Inferior parietal cortex (tissue), 1 donor: Measurements from ENCODE around the gene MXRA8.

ENCODE experiments used
- DNase-seq: peaks from one replicate; pipeline ENCODE4 v3.0.0-alpha.2; 2016; ENCODE audit errors: extremely low spot score

Gene MXRA8

GRCh38 chr1:1349256-1350012 is 8.9 kb downstream of the MXRA8 start, which contains the start of gene DVL1:
DVL1 (minus strand) TSS chr1:1349418; CDS start chr1:1349065, 353 bp downstream.
- DNase-seq = peak; percentile 29

- no peak for DNase-seq
Observed at GRCh38 chr1:1348420-1349255, 9.7 kb downstream of the MXRA8 start.

- DNase-seq = no peak
Observed at GRCh38 chr1:1347663-1348419, 10.5 kb downstream of the MXRA8 start.

GRCh38 chr1:1347026-1347595 is 11.2 kb downstream of the MXRA8 start:
- DNase-seq = no peak

- no peak for DNase-seq
Observed at GRCh38 chr1:1346501-1346890, 11.9 kb downstream of the MXRA8 start.

- no peak for DNase-seq
Observed at GRCh38 chr1:1345860-1346500, 12.4 kb downstream of the MXRA8 start.

GRCh38 chr1:1345384-1345783 is 13.0 kb downstream of the MXRA8 start:
- DNase-seq = no peak

- no peak for DNase-seq
Observed at GRCh38 chr1:1344655-1345361, 13.5 kb downstream of the MXRA8 start.

GRCh38 chr1:1343811-1344421 is 14.4 kb downstream of the MXRA8 start:
- no peak for DNase-seq

GRCh38 chr1:1342584-1343115 is 15.7 kb downstream of the MXRA8 start:
- no peak for DNase-seq

GRCh38 chr1:1342061-1342562 is 16.2 kb downstream of the MXRA8 start:
- no peak for DNase-seq

- no peak for DNase-seq
Observed at GRCh38 chr1:1341549-1342021, 16.8 kb downstream of the MXRA8 start.

GRCh38 chr1:1340791-1341548 is 17.4 kb downstream of the MXRA8 start:
- DNase-seq = no peak

- no peak for DNase-seq
Observed at GRCh38 chr1:1340185-1340584, 18.2 kb downstream of the MXRA8 start.

GRCh38 chr1:1338278-1338677 is 20.1 kb downstream of the MXRA8 start:
- DNase-seq = no peak

GRCh38 chr1:1337793-1338147 is 20.6 kb downstream of the MXRA8 start:
- no peak for DNase-seq

- no peak for DNase-seq
Observed at GRCh38 chr1:1336931-1337792, 21.2 kb downstream of the MXRA8 start.

GRCh38 chr1:1336446-1336845 is 21.9 kb downstream of the MXRA8 start:
- no peak for DNase-seq
